GM21367 (cell line): ENCODE measurements around the gene S100Z.
"Not testable (repeated sequence)": the region's sequence is repeated elsewhere in the genome, so short reads cannot be mapped to it uniquely, and the experiment has no call there.

Source experiments
- ATAC-seq: cut with Tn5 transposase; IDR thresholded peaks from one replicate; pipeline ENCODE4 v1.9.1; 2021; ENCODE audit not compliant: unreplicated experiment

S100Z gene

DNA sequence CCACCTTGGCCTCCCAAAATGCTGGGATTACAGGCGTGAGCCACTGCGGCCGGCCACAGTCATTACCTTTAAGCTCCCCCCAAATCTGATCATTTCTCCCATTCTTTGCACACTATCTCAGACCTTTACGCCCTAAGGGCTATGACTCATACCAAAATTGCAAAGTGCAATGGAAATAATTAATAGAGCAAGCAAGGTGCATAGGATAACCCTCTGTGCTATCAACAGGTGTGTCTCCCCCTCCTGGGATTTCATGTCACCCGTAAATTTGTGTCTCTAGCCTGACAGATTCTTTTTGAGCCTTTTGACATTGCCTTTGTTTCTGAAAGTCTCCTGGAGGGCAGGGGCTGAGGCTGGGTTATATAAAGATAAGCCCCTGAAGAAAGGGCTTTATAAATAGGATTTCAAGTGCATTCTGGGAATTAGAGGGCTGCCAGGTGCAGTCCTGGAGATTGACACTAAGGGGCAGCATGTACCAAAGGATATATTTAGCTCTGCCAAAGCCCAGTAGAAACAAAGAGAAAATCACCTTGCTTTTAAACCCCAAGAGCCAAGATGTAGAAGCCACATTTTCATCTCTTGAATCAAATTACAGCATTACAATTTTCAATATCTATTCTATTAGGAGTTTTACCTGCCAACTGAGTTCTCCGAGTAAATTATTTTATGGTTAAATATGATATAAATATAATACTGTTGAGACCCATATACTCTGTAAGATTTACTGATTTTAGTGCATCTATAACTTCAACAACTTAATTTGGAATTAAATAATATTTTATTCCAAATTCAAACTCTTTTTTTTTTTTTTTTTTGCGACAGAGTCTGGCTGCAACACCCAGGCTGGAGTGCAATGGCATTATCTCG is 18.2 kb downstream of the S100Z start:
- no peak for ATAC-seq

- ATAC-seq: no peak
These were observed 20.2 kb downstream of the S100Z start for GRCh38 chr5:76870046-76870445.

- ATAC-seq: peak; percentile 55
These were observed 24.3 kb downstream of the S100Z start for GRCh38 chr5:76874088-76874581.

GRCh38 chr5:76888733-76889300 is 39.0 kb downstream of the S100Z start:
- ATAC-seq: no peak

GRCh38 chr5:76893294-76893693 is 43.5 kb downstream of the S100Z start:
- ATAC-seq: no peak

- no peak for ATAC-seq
These were observed 46.4 kb downstream of the S100Z start for GRCh38 chr5:76896196-76896595.

DNA sequence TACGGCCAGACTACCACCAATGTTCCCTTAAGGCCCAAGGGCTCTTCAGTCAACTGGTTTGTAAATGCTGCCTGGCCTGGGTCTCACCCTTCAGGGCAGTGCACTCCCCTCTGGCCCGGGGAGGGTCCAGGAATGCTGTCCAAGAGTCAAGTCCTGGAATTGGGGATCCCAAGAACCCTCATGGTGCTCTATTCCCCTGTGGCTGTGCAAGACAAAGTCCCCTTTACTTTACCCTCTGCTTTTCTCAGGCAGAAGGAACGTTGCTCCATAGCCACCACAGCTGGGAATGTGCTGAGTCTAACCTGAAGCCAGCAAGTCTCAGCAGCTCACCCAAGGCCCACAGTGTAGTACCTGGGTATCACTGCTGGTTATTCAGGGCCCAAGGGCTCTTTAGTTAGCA is 51.7 kb downstream of the S100Z start:
- ATAC-seq: no peak

- ATAC-seq: no peak
These were observed 58.4 kb downstream of the S100Z start for GRCh38 chr5:76908166-76908565.

- not testable (repeated sequence) for ATAC-seq
These were observed 60.6 kb downstream of the S100Z start for GRCh38 chr5:76910344-76910933.

DNA sequence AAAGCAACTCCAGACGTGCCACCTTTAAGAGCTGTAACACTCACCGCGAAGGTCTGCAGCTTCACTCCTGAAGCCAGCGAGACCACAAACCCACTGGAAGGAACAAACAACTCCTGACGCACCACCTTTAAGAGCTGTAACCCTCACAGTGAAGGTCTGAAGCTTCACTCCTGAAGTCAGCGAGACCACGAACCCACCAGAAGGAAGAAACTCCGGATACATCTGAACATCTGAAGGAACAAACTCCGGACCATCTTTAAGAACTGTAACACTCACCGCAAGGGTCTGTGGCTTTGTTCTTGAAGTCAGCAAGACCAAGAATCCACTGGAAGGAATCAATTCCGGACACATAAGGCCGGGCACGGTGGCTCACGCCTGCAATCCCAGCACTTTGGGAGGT is 64.9 kb downstream of the S100Z start:
- not testable (repeated sequence) for ATAC-seq

GRCh38 chr5:76918539-76918938 is 68.7 kb downstream of the S100Z start:
- ATAC-seq: no peak

DNA sequence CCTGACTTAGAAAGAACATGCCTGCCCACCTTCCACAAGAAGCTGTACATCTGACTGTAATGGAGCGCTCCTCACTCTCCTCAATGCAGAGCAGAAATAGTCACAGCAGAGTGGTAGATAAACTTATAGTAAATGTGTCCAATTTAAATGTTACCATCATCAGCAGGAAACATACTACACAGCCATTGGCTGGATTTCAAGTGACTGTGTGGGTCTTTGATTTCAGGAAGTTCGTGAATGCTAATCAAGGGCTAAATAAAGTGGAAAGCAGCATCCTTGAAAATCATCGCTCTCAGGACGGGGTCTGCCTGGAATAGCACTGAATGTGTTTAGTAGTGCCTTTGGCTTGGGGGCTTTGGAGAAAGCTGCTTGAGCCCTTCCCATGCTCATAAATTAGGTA is 70.7 kb downstream of the S100Z start:
- no peak for ATAC-seq

- ATAC-seq: no peak
These were observed 76.7 kb downstream of the S100Z start for GRCh38 chr5:76926329-76927105.

- ATAC-seq: no peak
These were observed 78.1 kb downstream of the S100Z start for GRCh38 chr5:76927961-76928360.

GRCh38 chr5:76930083-76930482 is 80.3 kb downstream of the S100Z start:
- ATAC-seq: no peak

GRCh38 chr5:76938177-76938576 is 88.4 kb downstream of the S100Z start:
- ATAC-seq: no peak

DNA sequence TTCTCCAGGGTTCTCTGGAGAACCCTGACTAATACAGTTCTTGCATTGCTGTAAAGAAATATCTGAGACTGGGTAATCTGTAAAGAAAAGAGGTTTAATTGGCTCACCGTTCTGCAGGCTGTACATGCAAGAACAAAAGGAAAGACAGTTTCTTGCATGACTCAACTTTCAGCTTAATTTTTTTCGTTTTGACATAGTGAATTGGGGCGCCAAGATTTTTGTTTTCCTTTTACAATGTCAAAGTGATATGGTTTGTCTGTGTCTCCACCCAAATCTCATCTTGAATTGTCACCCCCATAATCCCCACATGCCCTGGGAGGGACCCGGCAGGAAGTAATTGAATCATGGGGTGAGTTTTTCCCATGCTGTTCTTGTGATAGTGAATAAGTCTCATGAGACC is 91.2 kb downstream of the S100Z start:
- no peak for ATAC-seq

- ATAC-seq: no peak
These were observed 91.6 kb downstream of the S100Z start for GRCh38 chr5:76941442-76941841.

DNA sequence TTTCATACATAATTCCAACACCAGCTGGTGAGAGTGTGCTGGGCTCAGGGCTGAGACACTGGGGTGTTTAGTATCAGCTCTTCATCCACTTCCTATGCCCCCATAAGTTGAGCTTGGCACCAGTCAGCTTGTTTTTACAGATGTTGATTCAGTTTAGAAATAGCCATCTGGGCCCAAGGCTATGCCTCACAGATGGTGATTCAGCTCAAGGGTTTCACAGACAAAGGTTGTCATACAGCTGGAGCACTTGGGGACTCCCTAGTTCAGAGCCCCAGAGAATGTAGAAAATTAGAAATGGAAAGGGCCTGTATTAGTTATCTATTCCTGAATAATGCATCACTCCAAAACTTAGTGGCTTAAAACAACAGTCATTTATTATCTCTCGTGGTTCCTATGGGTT is 92.8 kb downstream of the S100Z start:
- no peak for ATAC-seq

- no peak for ATAC-seq
These were observed 93.2 kb downstream of the S100Z start for GRCh38 chr5:76943006-76943405.

- ATAC-seq: no peak
These were observed 94.8 kb downstream of the S100Z start for GRCh38 chr5:76944638-76945037.
